M059J (cell line): Measurements from ENCODE around the gene OR5B2. TPM values are rescaled to one million over a fixed set of nuclear protein-coding genes. Genes with fewer than 3 reads are reported as not detected.
A peak's percentile ranks its signal among the peaks of the same experiment; 100 is the strongest.
"Not testable (repeated sequence)": the region's sequence is repeated elsewhere in the genome, so short reads cannot be mapped to it uniquely, and the experiment has no call there.

Experiments used
- DNase-seq: peaks from one replicate; pipeline ENCODE4 v3.0.0-alpha.2; 2012; ENCODE audit warnings: low read depth
- total RNA-seq: library from RNA; depleted of rRNA; stranded (reverse); fragments of >200 nt; shearing (Covaris generic); gene quantifications from 2 replicates; pipeline ENCODE4 v1.2.3, GENCODE V29; 2014; rRNA removed

The OR5B2 gene
- not detected in 2 replicates for total RNA-seq

DNA sequence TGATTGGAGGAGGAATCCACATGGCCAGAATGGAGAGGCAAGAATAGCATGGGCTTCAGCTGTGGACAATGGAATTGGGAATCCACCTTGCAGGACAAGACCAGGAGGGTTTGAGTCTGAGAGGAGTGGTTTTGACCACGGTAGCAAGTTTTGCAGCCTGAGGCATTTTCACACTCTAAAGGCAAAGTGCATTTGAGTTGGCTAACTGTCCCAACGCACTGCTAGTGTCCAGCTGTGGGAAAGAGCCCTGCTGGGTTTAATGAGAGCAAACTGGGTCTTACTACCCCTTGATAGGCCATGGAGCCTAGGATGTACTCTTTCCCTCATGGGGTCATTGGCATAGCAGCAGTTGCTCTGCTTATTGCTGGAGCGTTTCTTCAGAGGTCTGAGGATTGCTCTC, at the start of gene OR5B2:
OR5B2 (minus strand) TSS at position 101 of the 400 bp plus-strand sequence. CDS start 4,860 bp downstream, outside the sequence.
- no peak for DNase-seq

DNA sequence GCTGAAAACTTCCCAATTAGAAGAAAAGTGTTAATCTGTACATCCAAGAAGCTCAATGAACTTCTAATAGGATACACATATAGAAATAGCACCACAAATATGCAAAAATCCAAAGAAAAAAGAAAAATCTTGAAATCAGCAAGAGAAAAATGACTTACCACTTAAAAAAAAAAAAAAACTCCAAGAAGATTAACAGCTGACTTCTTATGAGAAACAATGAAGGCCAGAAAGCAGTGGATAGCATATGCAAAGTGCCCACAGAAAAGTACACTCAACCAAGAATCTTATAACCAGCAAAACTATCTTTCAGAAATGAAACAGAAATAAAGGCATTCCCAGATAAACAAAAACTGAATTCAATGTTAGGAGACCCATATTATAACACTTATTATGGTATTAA, 44.0 kb upstream of the OR5B2 start:
- DNase-seq, result no peak

DNA sequence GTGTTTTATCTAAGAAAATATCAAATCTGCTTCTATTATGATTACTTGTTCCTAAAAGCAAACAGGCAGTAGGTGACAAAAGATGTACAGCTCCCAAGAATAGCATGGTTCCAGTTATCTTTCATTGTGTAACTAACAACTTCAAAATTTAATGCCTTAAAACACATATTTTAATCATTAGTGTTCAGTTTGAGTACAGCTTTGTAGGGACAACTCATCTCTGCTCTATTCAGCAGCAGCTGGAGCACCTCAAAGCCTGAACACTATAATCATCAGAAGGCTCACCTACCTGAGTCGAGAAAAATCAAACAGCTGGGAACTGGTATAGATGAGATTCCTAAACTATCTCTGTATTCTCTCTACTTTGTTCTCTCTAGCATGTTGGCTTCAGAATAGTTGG, 38.4 kb upstream of the OR5B2 start:
- DNase-seq, result no peak

DNA sequence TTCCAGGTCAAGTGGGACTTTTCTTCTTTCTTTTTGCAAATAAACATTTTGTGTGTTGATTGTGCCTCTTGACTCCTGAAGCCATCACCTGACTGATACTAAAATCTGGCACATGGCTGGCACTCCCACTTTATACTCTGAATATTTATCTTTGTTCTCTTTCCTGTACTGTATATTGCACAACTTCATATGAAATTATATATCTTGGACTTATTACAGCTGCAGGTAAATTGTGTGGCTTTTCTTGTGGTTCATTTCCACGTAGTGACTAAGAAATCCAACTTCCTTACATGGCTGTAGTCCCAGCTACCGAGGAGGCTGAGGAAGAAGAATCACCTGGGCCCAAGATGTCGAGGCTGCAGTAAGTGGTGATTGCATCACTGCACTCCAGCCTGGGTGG, 37.8 kb upstream of the OR5B2 start:
- DNase-seq, result no peak

DNA sequence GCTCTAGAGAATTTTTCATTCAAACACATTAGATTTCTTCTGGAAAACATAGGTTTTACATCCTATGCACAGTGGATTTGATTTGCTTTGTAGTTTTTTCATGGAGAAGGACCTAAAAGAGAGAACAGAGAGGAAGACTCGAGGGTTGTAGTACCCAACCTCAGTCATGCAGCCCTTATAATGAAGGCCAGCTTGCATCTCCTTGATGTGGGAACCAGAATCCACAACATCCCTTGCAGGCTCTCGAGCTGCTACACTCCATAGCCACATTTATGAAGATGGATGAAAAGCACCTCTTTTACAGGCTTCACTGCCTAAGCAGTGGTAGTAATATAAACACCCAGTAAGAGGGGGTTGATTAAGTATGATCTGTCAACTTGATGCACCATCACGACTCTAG, 23.7 kb upstream of the OR5B2 start:
- no peak for DNase-seq

DNA sequence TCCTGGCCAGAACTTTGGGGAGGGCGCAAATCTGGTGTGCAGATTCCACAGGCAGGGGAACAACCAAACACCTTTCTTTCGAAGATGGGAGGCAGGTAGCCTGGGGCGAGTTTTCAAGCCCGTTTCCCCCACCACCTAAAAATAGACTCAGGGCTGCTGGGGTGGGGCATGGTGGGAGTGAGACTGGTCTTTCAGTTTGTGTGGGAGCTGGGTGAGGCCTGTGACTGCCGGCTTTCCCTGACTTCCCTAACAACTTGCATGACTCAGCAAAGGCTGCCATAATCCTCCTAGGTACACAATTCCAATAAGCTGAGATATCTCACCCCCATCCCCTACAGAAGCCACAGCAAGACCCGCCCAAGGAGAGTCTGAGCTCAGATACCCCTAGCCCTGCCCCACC, 18.4 kb upstream of the OR5B2 start:
- peak; percentile 5 for DNase-seq

DNA sequence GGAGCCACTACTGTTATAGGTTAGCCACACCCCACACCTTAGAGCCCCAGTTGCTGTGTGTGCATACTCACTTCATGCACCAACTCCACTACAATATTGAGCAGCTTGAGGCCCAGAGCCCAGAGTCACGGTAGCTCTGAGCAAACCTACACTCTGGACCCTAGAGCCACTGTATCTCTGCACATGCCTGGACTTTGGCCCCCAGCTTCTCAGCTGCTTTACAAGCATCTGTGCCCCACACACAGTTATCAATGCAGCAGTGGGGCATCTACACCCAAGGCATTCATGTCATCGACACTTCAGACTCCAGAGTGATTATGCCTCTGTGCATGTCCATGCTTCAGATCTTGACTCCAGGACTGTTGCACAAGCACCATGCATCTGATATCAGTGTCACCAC, 16.4 kb upstream of the OR5B2 start:
- no peak for DNase-seq

DNA sequence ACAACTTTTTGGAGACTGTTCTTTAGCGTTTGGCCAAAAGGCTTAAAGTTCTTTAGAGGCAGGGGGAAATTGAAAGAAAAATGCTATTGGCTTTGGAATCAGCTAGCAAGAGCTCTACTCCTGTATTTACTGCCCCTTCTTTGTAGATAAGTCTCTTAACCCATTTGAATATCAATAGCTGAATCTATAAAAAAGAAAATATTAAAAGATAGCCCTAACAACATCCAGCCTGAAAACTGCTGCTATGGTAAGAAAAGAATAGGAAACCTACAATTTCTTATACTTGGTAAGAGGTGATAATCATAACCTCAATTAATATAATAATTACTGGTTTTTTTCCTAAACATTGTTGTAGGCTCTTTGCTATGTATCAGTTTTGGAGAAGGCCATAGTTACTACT, 14.2 kb upstream of the OR5B2 start, which contains the start of gene OR5B12:
OR5B12 (minus strand) TSS at position 101 of the 400 bp plus-strand sequence. CDS start 2,085 bp downstream, outside the sequence.
- no peak for DNase-seq

DNA sequence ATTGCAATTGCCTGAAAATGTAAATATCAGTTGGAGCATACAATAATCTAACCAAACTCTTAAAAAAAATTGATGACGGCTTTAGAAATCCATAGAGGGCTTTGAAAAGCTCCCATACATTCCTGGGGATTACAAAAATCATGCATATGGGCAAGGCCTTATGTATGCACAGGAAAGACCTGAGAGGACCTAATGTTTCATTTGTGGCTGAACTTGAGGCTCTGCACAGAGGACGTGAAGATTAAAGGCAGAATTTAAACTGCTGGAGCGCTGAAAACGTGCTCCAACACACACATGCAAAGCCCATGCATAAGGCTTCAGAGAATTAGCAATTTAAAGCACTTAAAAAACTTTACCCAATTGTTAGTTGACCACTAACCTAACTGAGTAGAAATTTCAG, 10.6 kb upstream of the OR5B2 start:
- no peak for DNase-seq

DNA sequence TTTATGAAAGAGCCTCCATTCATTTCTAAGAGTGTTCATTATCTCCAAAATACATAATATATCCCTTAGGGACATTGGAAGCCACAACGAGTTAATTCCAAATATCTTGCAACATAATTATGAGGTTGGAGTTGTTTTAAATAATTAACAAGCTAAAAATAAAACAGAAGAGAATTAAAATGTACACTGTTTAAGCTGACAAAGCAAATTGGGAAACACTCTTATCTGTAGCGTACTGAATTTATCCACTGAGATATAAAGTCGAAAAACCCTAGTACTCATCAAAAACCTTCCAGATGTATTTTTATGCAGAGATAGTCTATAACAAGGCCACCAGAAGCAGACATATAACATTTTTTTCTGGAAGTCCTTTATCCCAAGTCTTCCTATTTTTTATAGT, 6.3 kb upstream of the OR5B2 start:
- DNase-seq, result no peak

DNA sequence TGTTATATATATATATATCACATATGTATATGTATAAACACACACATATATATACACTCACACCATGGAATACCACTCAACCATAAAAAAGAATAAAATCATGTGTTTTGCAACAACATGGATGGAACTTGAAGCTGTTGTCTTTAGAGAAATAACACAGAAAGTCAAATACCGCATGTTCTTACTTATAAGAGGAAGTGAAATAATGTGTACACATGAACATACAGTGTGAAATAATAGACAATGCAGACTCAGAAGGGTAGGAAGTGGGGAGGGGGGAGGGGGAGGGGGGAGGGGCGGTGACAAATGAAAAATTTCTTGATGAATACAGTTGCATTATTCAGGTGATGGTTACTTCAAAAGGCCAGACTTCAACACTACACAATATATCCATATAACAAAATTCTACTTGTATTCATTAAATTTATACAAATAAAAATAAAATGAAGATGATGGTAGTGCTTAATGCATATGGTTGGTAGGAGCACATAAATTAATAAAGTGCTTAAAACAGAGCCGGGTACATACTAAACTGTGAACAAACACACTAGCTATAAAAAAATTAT, 5.8 kb upstream of the OR5B2 start:
- DNase-seq, result no peak

DNA sequence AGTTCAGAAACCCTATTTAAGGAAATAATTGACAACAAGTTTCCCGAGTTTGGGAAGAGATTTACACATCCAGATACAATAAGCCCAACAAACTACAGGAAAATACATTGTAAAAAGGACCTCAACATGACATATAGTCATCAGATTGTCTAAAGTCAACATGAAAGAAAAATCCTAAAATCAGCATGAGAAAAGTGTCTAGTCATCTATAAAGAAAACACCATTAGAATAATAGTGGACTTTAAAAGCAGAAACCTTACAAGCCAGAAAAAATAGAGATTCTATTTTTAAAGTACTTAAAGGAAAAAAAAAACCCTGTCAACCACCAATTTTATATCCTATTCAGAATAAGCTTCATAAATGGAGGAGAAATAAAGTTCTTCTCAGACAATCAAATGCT, 1.4 kb upstream of the OR5B2 start:
- DNase-seq, result no peak

DNA sequence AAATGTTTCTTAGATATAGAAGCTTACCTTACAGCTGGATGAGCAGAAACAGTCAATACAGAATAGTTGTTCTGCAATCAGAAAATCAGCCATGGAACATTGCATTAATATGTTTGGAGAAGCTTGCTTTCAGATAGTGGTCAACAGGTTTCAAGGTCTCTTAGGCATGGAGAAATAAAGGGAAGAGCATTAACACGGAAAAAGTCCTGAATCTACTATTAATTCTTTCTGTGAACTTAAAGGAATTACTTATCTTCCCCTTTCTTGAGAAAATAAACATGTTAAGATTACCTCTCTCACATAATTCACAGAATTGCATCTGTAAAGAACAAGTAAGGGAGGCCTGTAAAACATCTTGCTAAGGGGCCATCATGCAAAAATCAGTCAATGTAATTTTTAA, 21.1 kb downstream of the OR5B2 start, which contains the start of gene OR5B3:
OR5B3 (minus strand) TSS at position 101 of the 400 bp plus-strand sequence. CDS start 3,465 bp downstream, outside the sequence.
- no peak for DNase-seq

DNA sequence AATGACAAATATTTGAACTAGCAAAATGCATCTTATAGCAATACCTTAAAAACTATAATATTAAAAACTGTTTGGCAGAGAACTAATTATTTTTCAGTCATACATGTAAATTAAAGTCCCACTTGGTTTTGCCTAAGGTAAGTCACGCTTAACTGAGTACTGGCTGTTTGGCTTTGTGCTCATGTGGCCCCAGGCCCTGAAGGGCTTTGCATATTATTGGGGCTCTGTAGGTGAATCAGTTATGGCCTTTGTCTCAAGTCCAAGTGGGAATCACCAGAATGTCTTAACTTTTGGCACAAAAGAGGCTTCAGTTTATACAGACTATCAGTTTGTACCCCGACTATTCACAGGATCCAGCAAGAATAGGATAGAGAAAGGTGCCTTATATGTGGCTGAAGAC, 28.3 kb downstream of the OR5B2 start:
- DNase-seq, result not testable (repeated sequence)

DNA sequence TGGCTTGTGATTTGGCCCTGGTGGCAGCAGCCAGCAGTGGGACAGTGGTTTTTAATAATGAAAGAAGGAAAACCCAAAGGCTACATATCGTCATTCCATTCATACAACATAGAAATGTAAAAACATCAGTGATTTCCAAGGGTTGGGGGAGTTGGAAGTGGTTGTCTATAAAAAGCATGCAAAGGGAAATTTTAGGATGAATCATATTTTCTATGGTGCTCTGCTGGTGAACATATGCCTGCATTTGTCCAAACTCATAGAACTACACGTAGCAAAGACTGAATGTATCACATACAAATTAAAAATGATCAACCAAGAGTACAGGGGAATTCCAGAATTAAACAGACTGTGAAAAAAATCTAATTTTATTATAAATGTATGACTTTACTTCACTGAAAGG, 32.3 kb downstream of the OR5B2 start:
- peak; percentile 43 for DNase-seq

DNA sequence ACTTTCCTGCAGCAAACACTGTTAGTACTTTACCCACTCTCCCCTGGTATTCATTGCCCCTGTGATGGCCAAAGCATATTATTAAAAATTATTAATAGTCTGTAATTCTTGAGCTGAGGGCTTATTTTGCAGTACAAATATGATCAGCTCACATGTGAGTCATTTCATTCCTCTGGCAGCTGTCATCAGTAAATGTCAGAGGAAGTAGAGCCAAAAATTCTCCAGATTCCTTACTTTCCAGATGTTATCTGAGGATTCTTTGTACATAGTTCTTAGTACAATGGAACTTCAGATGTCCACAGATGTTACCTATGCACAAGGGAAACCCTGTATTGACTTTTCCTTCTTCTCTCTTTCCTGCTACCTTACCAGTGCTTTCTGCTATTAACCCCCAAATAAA, 33.7 kb downstream of the OR5B2 start:
- DNase-seq, result peak; percentile 85

DNA sequence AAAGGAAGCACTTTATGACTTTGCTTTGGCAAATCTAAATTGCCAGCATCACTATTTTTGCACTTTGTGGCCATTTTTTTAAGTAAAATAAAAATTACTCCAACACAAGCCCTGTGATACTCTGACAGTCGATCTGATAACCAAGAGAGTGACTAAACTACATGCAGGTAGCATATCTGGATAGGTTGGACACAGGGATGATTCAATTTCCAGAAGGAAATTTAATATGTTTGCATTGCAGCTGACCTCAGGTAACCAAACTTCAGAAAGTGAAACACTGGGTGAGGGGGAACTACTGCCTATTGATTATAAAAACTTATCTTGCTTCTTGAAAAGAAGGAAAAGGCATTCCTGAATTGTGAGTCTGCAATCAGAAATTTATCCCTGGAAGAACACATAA, 35.2 kb downstream of the OR5B2 start:
- peak; percentile 12 for DNase-seq

DNA sequence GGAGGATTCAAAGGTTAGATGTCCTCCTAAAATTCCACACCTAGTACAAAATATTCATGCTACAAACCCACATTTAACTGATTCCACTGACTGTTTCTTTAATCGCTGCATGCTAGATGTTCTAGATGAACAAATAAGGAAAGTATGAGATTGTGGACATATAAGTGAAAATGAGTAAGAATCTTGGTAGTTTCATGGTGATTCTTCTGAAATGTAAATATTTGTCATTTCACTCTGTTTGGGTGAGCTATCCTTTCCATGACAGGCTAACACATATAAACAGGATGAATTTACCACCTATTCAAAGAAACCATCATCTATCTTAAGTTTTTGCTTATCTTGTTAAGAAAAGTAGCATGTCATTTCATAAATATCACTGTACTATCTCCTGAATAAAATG, 36.0 kb downstream of the OR5B2 start:
- peak; percentile 25 for DNase-seq

DNA sequence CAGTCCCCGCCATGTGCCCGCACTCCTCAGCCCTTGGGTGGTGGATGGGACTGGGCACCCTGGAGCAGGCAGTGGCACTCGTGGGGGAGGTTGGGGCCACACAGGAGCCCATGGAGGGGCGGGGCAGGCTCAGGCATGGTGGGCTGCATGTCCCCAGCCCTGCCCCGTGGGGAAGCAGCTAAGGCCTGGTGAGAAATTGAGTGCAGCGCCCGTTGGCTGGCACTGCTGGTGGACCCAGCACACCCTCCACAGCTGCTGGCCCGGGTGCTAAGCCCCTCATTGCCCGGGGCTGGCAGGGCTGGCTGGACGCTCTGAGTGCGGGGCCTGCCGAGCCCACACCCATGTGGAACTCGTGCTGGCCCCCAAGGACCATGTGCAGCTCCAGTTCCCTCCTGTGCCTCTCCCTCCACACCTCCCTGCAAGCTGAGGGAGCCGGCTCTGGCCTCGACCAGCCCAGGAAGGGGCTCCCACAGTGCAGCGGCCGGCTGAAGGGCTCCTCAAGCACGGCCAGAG, 37.3 kb downstream of the OR5B2 start:
- no peak for DNase-seq

Other genes with a start within 250 kb of the OR5B2 start
- gene OR9Q2, start 239.1 kb downstream of the OR5B2 start, total RNA-seq, result not detected in 2 replicates
- not detected in 2 replicates for gene OR1S2, start 224.0 kb downstream of the OR5B2 start, total RNA-seq
- not detected in 2 replicates for gene OR1S1, start 215.4 kb downstream of the OR5B2 start, total RNA-seq
- not detected in 2 replicates for gene OR10Q1, start 199.2 kb downstream of the OR5B2 start, total RNA-seq
- gene OR10W1, start 159.9 kb downstream of the OR5B2 start, total RNA-seq, result not detected in 2 replicates
- not detected in 2 replicates for gene OR5B17, start 69.1 kb downstream of the OR5B2 start, total RNA-seq
- gene OR5B3, start 21.2 kb downstream of the OR5B2 start, total RNA-seq, result not detected in 2 replicates
- not detected in 2 replicates for gene OR5B12, start 14.1 kb upstream of the OR5B2 start, total RNA-seq
- gene OR5B21, start 80.0 kb upstream of the OR5B2 start, total RNA-seq, result not detected in 2 replicates
- 59.1 and 67.3 TPM in 2 replicates for gene LPXN, start 147.7 kb upstream of the OR5B2 start, total RNA-seq
- gene ZFP91, start 150.9 kb upstream of the OR5B2 start, total RNA-seq, result 59.8 and 88.9 TPM in 2 replicates
- gene CNTF, start 194.5 kb upstream of the OR5B2 start, total RNA-seq, result 0.17 and 0.89 TPM in 2 replicates